GM10266 (cell line): ENCODE measurements around the gene SLC29A2.

ENCODE experiments used
- DNase-seq: peaks from one replicate; pipeline ENCODE4 v3.0.0; 2012; ENCODE audit errors: extremely low spot score
- TF ChIP-seq, protein P1 (sequence below): IDR thresholded peaks from 2 replicates; pipeline ENCODE4 v1.5.1; 2012; ENCODE audit warnings: mild to moderate bottlenecking, low read depth; ENCODE audit not compliant: control insufficient read depth, insufficient read depth; ENCODE audit errors: missing control alignments

SLC29A2 gene

DNA sequence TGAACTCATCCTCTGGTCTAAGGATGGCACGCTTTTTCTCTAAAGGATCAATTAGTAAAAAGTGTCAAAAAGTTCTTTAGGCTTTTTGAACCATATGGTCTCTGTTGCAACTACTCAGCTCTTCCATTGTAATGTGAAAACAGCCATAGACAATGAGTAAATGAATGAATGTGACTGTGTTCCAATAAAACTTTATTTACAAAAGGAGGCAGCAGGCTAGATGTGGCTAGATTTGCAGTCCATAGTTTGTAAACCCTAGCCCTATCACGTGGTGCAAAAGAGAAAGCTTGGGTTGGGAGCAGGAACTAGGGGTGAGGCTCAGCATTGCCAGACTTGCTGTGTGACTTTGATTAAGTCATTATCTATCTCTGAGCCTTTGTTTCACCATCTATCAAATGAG, 43.9 kb upstream of the SLC29A2 start:
- DNase-seq, result no peak
- TF ChIP-seq, protein P1, sequence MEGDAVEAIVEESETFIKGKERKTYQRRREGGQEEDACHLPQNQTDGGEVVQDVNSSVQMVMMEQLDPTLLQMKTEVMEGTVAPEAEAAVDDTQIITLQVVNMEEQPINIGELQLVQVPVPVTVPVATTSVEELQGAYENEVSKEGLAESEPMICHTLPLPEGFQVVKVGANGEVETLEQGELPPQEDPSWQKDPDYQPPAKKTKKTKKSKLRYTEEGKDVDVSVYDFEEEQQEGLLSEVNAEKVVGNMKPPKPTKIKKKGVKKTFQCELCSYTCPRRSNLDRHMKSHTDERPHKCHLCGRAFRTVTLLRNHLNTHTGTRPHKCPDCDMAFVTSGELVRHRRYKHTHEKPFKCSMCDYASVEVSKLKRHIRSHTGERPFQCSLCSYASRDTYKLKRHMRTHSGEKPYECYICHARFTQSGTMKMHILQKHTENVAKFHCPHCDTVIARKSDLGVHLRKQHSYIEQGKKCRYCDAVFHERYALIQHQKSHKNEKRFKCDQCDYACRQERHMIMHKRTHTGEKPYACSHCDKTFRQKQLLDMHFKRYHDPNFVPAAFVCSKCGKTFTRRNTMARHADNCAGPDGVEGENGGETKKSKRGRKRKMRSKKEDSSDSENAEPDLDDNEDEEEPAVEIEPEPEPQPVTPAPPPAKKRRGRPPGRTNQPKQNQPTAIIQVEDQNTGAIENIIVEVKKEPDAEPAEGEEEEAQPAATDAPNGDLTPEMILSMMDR, result no peak

DNA sequence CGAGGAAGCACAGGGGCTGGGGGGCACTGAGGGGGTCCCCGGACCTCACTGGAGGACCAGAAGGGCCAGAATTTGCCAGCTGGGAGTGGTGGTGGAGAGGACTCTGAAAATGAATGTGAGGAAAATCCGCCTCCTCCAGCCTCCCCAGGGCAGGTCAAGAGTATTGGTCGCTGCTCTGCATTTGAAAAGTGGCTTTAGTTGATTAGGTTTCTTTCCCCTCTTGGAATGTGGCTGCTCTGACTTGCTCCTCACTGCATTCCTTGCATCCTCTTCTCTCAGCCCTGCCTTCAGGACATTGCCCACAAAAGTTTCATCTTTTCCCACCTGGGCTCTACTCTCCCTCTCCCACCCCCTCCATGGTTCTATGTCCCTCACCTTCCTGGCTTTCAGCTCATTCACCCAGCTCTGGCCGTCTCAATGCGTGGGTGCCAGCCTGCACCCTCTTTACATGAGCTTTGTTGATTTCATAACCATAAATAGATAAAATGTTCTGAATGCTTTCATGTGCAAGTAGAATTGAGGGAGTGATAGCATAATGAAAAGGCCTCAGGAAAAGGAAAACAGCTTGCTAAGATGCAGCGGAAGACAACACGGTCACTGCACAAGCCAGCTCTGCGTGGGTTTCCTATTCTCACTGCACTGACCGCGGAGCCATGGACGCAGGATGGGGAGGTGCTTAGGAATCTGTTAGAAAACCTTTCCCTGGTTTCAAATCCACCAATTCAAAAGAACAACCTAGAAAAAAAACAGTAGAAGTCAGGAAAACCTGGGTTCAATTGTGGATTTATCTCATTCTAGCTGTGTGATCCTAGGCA, 42.8 kb upstream of the SLC29A2 start:
- TF ChIP-seq, protein P1, result no peak
- DNase-seq, result no peak

GRCh38 chr11:66413167-66413566, 41.6 kb upstream of the SLC29A2 start:
- no peak for DNase-seq
- TF ChIP-seq, protein P1, result no peak

GRCh38 chr11:66412110-66412509, 40.5 kb upstream of the SLC29A2 start:
- TF ChIP-seq, protein P1, result no peak
- DNase-seq, result no peak

- TF ChIP-seq, protein P1, result no peak
- no peak for DNase-seq
Observed at GRCh38 chr11:66411323-66411722, 39.8 kb upstream of the SLC29A2 start.

DNA sequence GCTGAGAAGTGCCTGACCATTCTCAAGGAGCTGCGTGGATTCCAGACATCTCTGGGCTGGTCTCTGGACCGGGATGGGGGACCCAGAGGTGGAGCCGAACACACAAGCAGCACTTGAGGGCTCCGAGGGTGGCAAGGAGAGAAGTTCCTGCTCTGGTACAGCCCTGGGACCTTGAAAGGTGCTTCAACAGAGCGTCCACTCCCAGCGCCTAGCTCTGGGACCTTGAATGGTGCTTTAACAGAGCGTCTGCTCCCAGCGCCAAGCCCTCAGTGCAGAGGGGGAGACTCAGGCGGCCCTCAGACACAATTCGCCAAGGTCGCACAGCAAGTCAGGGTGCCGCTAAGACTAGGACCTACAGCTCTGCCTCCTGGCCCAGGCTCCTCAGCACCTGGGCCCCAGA, 38.6 kb upstream of the SLC29A2 start:
- TF ChIP-seq, protein P1, result no peak
- DNase-seq, result no peak

DNA sequence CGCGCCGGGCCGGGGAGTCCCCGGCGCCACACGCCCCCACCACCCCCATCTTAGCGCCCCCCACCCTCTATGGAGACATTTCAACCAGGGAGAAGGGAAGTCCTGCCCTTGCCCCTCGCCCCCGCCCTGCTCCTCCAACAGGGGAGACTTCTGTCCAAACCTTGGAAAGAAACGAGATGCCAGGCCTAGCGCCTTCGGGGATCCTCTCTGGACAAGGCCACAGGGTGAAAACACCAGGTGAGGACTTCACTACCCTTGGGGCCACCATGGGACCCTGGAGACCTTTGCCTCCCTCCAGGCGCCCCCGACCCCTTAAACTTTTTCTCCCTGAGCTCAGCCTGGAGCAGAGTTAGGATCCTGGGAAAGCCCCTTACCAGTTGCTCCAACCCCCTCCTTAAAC, 37.7 kb upstream of the SLC29A2 start:
- TF ChIP-seq, protein P1, result no peak
- no peak for DNase-seq
